Osteocyte (in vitro differentiated cells): Measurements from ENCODE around the gene SERHL2. TPM values are rescaled to one million over a fixed set of nuclear protein-coding genes. Genes with fewer than 3 reads are reported as not detected.

ENCODE experiments used
- DNase-seq: peaks from one replicate; pipeline ENCODE4 v3.0.0; 2021; ENCODE audit warnings: mixed read lengths; ENCODE audit not compliant: unreplicated experiment; ENCODE audit errors: extremely low spot score
- H3K27ac Mint-ChIP-seq: one replicate; pipeline ENCODE4 v1.8.0; 2021; ENCODE audit warnings: mild to moderate bottlenecking, mixed read lengths; ENCODE audit not compliant: unreplicated experiment
- H3K27me3 Mint-ChIP-seq: one replicate; pipeline ENCODE4 v1.8.0; 2021; ENCODE audit warnings: mixed read lengths; ENCODE audit not compliant: unreplicated experiment
- H3K36me3 Mint-ChIP-seq: one replicate; pipeline ENCODE4 v1.8.0; 2021; ENCODE audit warnings: mixed read lengths; ENCODE audit not compliant: unreplicated experiment
- H3K4me1 Mint-ChIP-seq: one replicate; pipeline ENCODE4 v1.8.0; 2021; ENCODE audit warnings: mixed read lengths; ENCODE audit not compliant: unreplicated experiment
- H3K4me3 Mint-ChIP-seq: one replicate; pipeline ENCODE4 v1.8.0; 2021; ENCODE audit warnings: mild to moderate bottlenecking, moderate library complexity, mixed read lengths; ENCODE audit not compliant: unreplicated experiment
- H3K9me3 Mint-ChIP-seq: one replicate; pipeline ENCODE4 v1.8.0; 2021; ENCODE audit warnings: mixed read lengths; ENCODE audit not compliant: unreplicated experiment
- total RNA-seq: library from RNA; stranded (reverse); gene quantifications from 2 replicates; pipeline ENCODE4 v1.2.1, GENCODE V29; 2021
- TF ChIP-seq, protein P1 (sequence below): fragments of 200-600 bp; sonication (generic); IDR thresholded peaks from 2 replicates; pipeline ENCODE4 v1.5.0; 2021; ENCODE audit warnings: antibody characterized with exemption, mild to moderate bottlenecking, moderate library complexity

SERHL2 gene
- total RNA-seq, 1 donor from 2014 or later = 1.3 TPM

DNA sequence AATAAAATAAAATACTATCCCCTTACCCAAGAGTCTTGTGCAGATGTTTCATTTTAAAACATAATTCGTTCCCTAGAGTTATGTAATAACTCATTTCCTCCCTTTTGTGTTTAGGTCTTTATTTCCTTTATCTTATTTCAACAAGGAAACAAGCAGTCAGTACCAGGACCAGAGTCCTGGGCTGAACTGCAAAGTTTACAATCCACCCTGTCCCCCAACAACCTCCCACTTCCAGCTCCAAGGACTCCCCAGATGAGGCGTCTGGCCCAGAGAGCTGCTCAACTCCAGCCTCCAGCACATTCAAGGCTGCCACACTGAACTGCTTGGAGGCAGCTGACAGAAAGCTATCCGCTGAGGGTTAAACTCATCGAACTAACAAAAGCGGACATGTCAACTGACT, 56.4 kb downstream of the SERHL2 start:
- no peaks in the 10 kb centered on the region for H3K27me3 Mint-ChIP-seq
- H3K9me3 Mint-ChIP-seq = no peaks in the 10 kb centered on the region
- peaks cover 64% of the 10 kb centered on the region for H3K4me1 Mint-ChIP-seq
- H3K4me3 Mint-ChIP-seq = no peak overlapping the region
- DNase-seq = no peak
- TF ChIP-seq, protein P1, sequence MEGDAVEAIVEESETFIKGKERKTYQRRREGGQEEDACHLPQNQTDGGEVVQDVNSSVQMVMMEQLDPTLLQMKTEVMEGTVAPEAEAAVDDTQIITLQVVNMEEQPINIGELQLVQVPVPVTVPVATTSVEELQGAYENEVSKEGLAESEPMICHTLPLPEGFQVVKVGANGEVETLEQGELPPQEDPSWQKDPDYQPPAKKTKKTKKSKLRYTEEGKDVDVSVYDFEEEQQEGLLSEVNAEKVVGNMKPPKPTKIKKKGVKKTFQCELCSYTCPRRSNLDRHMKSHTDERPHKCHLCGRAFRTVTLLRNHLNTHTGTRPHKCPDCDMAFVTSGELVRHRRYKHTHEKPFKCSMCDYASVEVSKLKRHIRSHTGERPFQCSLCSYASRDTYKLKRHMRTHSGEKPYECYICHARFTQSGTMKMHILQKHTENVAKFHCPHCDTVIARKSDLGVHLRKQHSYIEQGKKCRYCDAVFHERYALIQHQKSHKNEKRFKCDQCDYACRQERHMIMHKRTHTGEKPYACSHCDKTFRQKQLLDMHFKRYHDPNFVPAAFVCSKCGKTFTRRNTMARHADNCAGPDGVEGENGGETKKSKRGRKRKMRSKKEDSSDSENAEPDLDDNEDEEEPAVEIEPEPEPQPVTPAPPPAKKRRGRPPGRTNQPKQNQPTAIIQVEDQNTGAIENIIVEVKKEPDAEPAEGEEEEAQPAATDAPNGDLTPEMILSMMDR = no peak
- H3K27ac Mint-ChIP-seq = peak overlapping the region; percentile 93
- peaks cover 16% of the 10 kb centered on the region for H3K36me3 Mint-ChIP-seq

DNA sequence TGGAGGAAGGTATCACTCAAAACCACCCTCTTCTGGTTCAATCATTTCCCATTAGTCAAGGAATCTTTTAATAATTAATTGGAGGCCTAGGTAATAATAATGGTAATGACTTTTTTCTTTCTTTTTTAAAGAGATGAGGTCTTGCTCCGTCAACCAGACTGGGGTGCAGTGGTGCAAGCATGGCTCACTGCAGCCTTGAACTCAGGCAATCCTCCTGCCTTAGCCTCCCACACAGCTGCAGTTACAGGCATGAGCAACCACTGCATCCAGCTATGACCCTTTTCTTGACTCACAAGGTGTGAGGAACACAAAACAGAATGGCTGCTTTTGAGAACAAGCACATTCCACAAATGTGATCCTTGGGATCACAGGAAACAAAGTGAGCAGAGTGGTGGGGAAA, 57.3 kb downstream of the SERHL2 start:
- Mint-ChIP-seq H3K36me3 (peaks cover 13% of the 10 kb centered on the region), H3K4me1 (peaks cover 72% of the 10 kb centered on the region), H3K9me3 (no peaks in the 10 kb centered on the region), H3K27me3 (no peaks in the 10 kb centered on the region), H3K27ac (peak overlapping the region; percentile 93), H3K4me3 (no peak overlapping the region)
- TF ChIP-seq, protein P1 = no peak
- DNase-seq = no peak

DNA sequence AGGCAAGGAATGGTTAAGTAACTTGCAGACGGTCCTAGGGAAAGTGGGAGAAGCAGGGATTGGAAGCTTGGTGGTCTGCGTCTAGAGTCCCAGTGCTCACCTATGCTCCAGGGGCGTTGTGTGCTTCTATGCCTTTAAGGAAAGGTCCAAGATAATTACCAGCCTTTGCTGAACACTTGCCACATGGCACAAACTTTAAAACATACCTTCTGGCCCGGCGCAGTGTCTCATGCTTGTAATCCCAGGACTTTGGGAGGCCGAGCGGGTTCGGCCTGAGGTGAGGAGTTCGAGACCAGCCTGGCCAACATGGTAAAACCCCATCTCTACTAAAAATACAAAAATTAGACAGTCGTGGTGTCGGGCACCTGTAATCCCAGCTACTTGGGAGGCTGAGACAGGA, 58.6 kb downstream of the SERHL2 start:
- H3K4me1 Mint-ChIP-seq = peaks cover 74% of the 10 kb centered on the region
- TF ChIP-seq, protein P1 = no peak
- no peaks in the 10 kb centered on the region for H3K9me3 Mint-ChIP-seq
- H3K27ac Mint-ChIP-seq = peak overlapping the region; percentile 95
- H3K27me3 Mint-ChIP-seq = no peaks in the 10 kb centered on the region
- no peak for DNase-seq
- peaks cover 10% of the 10 kb centered on the region for H3K36me3 Mint-ChIP-seq
- peak overlapping the region; percentile 22 for H3K4me3 Mint-ChIP-seq

DNA sequence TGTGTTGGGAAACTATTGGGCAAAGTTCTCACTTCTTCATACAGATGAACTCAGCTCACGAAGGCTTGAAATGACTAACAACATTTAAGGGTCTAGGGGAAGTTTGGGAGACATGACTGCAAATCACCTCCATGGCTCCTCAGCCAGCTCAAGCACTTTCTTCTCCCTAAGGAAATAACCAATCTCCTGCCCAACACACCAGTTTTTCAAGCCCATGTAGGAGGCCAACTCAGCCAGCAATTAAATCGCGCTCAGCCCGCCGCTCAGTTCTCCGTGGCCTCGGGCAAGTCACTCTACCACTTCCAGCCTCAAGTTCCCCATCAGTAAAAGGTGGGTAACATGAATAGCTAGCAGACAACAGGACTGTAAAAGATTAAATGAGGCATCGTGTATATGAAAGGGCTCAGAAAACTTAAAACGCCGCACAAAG, 60.1 kb downstream of the SERHL2 start:
- H3K36me3 Mint-ChIP-seq = peaks cover 12% of the 10 kb centered on the region

DNA sequence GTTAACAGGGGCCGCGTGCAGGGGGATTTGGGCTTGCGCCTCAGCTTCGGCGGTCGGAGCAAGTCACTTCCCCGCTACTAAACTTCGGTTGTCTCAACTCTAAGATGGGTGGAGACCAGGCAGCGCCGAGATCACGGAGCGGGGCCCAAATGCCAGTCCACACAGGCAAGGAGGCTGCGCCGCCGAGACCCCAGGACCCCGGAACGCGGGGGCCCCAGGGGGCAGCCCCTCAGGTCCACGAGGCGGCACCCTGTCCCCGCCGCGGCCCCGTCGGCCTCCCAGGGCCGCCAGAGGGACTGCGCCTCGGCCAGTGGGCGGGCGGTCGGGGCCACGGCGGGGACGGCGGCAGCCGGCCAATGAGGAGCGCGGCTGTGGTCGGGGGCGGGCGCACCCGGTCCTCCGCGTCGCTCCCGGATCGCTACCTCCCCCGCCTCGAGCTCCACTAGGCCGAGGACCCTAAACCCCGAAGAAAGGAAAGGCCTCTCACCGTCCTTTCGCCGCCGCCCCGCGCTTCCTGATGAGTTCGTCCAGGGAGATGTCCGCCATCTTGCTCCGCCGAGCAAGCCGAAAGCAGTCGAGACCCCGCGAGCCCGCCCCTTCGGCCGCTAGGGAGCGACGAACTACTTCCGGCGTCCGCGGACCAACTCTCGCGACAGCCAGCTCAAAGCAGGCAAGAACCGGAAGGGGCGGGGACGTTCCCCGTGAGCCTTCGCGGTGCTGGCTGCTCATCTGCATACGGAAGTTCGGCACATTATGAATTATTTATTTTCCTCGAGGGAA, 60.7 kb downstream of the SERHL2 start, which contains the start of gene POLDIP3:
TSS of gene POLDIP3 (minus strand) at position 572 of the 780 bp plus-strand sequence. CDS start at position 546, 26 bp downstream.
- peak; percentile 100 for DNase-seq
- H3K27me3 Mint-ChIP-seq = no peaks in the 10 kb centered on the region
- peak within 1 kb of the TSS; percentile 100 for H3K27ac Mint-ChIP-seq
- no peaks in the 10 kb centered on the region for H3K9me3 Mint-ChIP-seq
- TF ChIP-seq, protein P1 = peak; percentile 30
- H3K4me1 Mint-ChIP-seq = peaks cover 68% of the 10 kb centered on the region
- H3K4me3 Mint-ChIP-seq = peak within 1 kb of the TSS; percentile 92
- H3K36me3 Mint-ChIP-seq = peaks cover 13% of the 10 kb centered on the region

More for the DNA sequence above, 60.1 kb downstream of the SERHL2 start:
- DNase-seq = no peak
- peak overlapping the region; percentile 92 for H3K4me3 Mint-ChIP-seq
- TF ChIP-seq, protein P1 = no peak
- H3K27ac Mint-ChIP-seq = peak overlapping the region; percentile 95
- H3K9me3 Mint-ChIP-seq = no peaks in the 10 kb centered on the region
- peaks cover 74% of the 10 kb centered on the region for H3K4me1 Mint-ChIP-seq
- no peaks in the 10 kb centered on the region for H3K27me3 Mint-ChIP-seq
